SK-N-SH (cell line): ENCODE measurements around the gene RBM19. TPM values are rescaled to one million over a fixed set of nuclear protein-coding genes. Genes with fewer than 3 reads are reported as not detected.

Experiments
- CTCF ChIA-PET: fragments of 300-600, 350-600 bp; formaldehyde crosslinking; extraction: SDS; loops from one replicate; lab custom pipeline; 2021; lab: Yijun Ruan, JAX
- POLR2A ChIA-PET: fragments of 350-600 bp; sonication (Branson Sonifier 250); formaldehyde crosslinking; extraction: SDS; loops from one replicate; lab custom pipeline; 2020; ENCODE audit warnings: antibody characterized with exemption, inconsistent platforms; lab: Yijun Ruan, JAX
- DNase-seq: peaks from one replicate; pipeline ENCODE4 v3.0.0; 2012
- H2AFZ ChIP-seq: fragments of 200-600 bp; sonication (generic); 2 replicates; pipeline ENCODE4 v1.8.1; 2016; ENCODE audit warnings: antibody characterized with exemption, mild to moderate bottlenecking, low read depth
- H3F3A ChIP-seq: fragments of 200-600 bp; sonication (generic); replicated peaks from 2 replicates; pipeline ENCODE3; 2016; ENCODE audit warnings: antibody characterized with exemption, mild to moderate bottlenecking; ENCODE audit not compliant: insufficient read depth
- H3K27ac ChIP-seq, 2 experiments: fragments of 200-500 bp in 1 of 2; fragments of 200-600 bp in 1 of 2; sonication (Bioruptor generic) in 1 of 2; sonication (generic), shearing (Covaris generic) in 1 of 2; 2 replicates each; pipeline versions ENCODE4 v1.5.1 to v1.6.1; 2014 to 2016; ENCODE audit warnings: low read depth in 2 of 2, inconsistent platforms in 1 of 2, low read length in 1 of 2, mild to moderate bottlenecking in 1 of 2, mixed read lengths in 1 of 2
- H3K27me3 ChIP-seq: fragments of 200-600 bp; sonication (generic), shearing (Covaris generic); 2 replicates; pipeline ENCODE4 v1.6.1; 2016; ENCODE audit warnings: mixed run types; ENCODE audit not compliant: insufficient read depth
- H3K36me3 ChIP-seq, 2 experiments: fragments of 200-500 bp in 1 of 2; fragments of 200-600 bp in 1 of 2; sonication (Bioruptor generic) in 1 of 2; sonication (generic) in 1 of 2; replicated peaks in 1 of 2; 2 replicates each; pipeline versions ENCODE3 to v1.5.1; 2014 to 2016; ENCODE audit warnings: low read length in 1 of 2, mild to moderate bottlenecking in 1 of 2; ENCODE audit not compliant: insufficient read depth in 2 of 2, control insufficient read depth in 1 of 2
- H3K4me1 ChIP-seq, 2 experiments: fragments of 200-500 bp in 1 of 2; fragments of 200-600 bp in 1 of 2; sonication (Bioruptor generic) in 1 of 2; sonication (generic), shearing (Covaris generic) in 1 of 2; 2 replicates each; pipeline versions ENCODE4 v1.5.1 to v1.6.1; 2014 to 2016; ENCODE audit warnings: low read depth in 1 of 2, low read length in 1 of 2, mixed run types in 1 of 2; ENCODE audit not compliant: insufficient read depth in 2 of 2, control insufficient read depth in 1 of 2
- H3K4me2 ChIP-seq: fragments of 200-600 bp; sonication (generic), shearing (Covaris generic); 2 replicates; pipeline ENCODE4 v1.6.1; 2017; ENCODE audit warnings: mixed run types
- H3K4me3 ChIP-seq, 2 experiments: fragments of 200-500 bp in 1 of 2; fragments of 200-600 bp in 1 of 2; sonication (Bioruptor generic) in 1 of 2; sonication (generic), shearing (Covaris generic) in 1 of 2; 2 replicates each; pipeline versions ENCODE4 v1.5.1 to v1.8.1; 2014 to 2016; ENCODE audit warnings: low read depth in 2 of 2, inconsistent platforms in 1 of 2, low read length in 1 of 2, mild to moderate bottlenecking in 1 of 2, mixed read lengths in 1 of 2, moderate library complexity in 1 of 2
- H3K79me2 ChIP-seq: fragments of 200-600 bp; sonication (generic); 2 replicates; pipeline ENCODE4 v1.8.1; 2017; ENCODE audit warnings: mild to moderate bottlenecking; ENCODE audit not compliant: insufficient read depth
- H3K9ac ChIP-seq: fragments of 200-600 bp; sonication (generic); 2 replicates; pipeline ENCODE4 v1.6.1; 2017; ENCODE audit warnings: mixed run types
- H3K9me2 ChIP-seq: fragments of 200-600 bp; sonication (generic); 2 replicates; pipeline ENCODE4 v1.6.1; 2017; ENCODE audit warnings: mixed run types
- H3K9me3 ChIP-seq: fragments of 200-600 bp; sonication (generic); 2 replicates; pipeline ENCODE4 v1.6.1; 2017; ENCODE audit warnings: mixed run types, mild to moderate bottlenecking, moderate library complexity
- H4K20me1 ChIP-seq: fragments of 200-600 bp; sonication (generic); 2 replicates; pipeline ENCODE4 v1.6.1; 2017; ENCODE audit warnings: mild to moderate bottlenecking, mixed run types; ENCODE audit not compliant: insufficient read depth
- FOSL2 ChIP-seq: IDR thresholded peaks from 2 replicates; pipeline ENCODE4 v1.4.0; 2012; ENCODE audit warnings: low read depth, mild to moderate bottlenecking, moderate library complexity, borderline replicate concordance
- FOXJ3 ChIP-seq: sonication (generic); formaldehyde crosslinking; IDR thresholded peaks from 2 replicates; pipeline ENCODE4 v1.5.1; 2020; ENCODE audit warnings: mild to moderate bottlenecking, missing genetic modification reagents
- FOXM1 ChIP-seq: IDR thresholded peaks from 2 replicates; pipeline ENCODE4 v1.4.0; 2012; ENCODE audit warnings: low read depth, mild to moderate bottlenecking
- GABPA ChIP-seq: IDR thresholded peaks from 2 replicates; pipeline ENCODE4 v1.4.0; 2012; ENCODE audit warnings: low read depth, mild to moderate bottlenecking
- GATA2 ChIP-seq: sonication (generic); formaldehyde crosslinking; IDR thresholded peaks from 2 replicates; pipeline ENCODE4 v1.5.0; 2020; ENCODE audit warnings: mild to moderate bottlenecking, missing genetic modification reagents
- IRF3 ChIP-seq: fragments of 150-350 bp; IDR thresholded peaks from 2 replicates; pipeline ENCODE4 v1.6.1; 2016; ENCODE audit warnings: mild to moderate bottlenecking, low read depth, low read length
- JUND ChIP-seq: IDR thresholded peaks from 2 replicates; pipeline ENCODE4 v1.4.0; 2012
- MAX ChIP-seq: IDR thresholded peaks from 2 replicates; pipeline ENCODE4 v1.4.0; 2012; ENCODE audit warnings: low read depth
- MEF2A ChIP-seq: IDR thresholded peaks from 2 replicates; pipeline ENCODE4 v1.4.0; 2012; ENCODE audit warnings: low read depth, borderline replicate concordance
- NFIC ChIP-seq: IDR thresholded peaks from 2 replicates; pipeline ENCODE4 v1.4.0; 2012; ENCODE audit warnings: borderline replicate concordance
- PBX3 ChIP-seq: IDR thresholded peaks from 2 replicates; pipeline ENCODE4; 2012
- RAD21 ChIP-seq: IDR thresholded peaks from 2 replicates; pipeline ENCODE4 v1.6.1; 2012; ENCODE audit warnings: mild to moderate bottlenecking, low read length
- RCOR1 ChIP-seq: fragments of 150-350 bp; IDR thresholded peaks from 2 replicates; pipeline ENCODE4 v1.6.1; 2017; ENCODE audit warnings: antibody characterized with exemption, low read length
- REST ChIP-seq: IDR thresholded peaks from 2 replicates; pipeline ENCODE4 v1.6.1; 2012; ENCODE audit warnings: mild to moderate bottlenecking, low read depth, low read length, moderate library complexity
- RFX5 ChIP-seq: IDR thresholded peaks from 2 replicates; pipeline ENCODE4 v1.6.1; 2012; ENCODE audit warnings: mild to moderate bottlenecking, improper control_type of control experiment, low read length
- SIN3A ChIP-seq: IDR thresholded peaks from 2 replicates; pipeline ENCODE4 v1.6.1; 2012; ENCODE audit warnings: low read depth, mild to moderate bottlenecking, low read length, moderate library complexity, borderline replicate concordance
- TCF12 ChIP-seq: IDR thresholded peaks from 2 replicates; pipeline ENCODE4 v1.4.0; 2012
- TEAD4 ChIP-seq: IDR thresholded peaks from 2 replicates; pipeline ENCODE4 v1.4.0; 2012; ENCODE audit warnings: mild to moderate bottlenecking, borderline replicate concordance; ENCODE audit not compliant: insufficient read depth
- USF2 ChIP-seq: fragments of 150-350 bp; IDR thresholded peaks from 2 replicates; pipeline ENCODE4 v1.6.1; 2017; ENCODE audit warnings: antibody characterized with exemption, low read length, low read depth, borderline replicate concordance
- ZBTB33 ChIP-seq: IDR thresholded peaks from 2 replicates; pipeline ENCODE4 v1.4.0; 2012; ENCODE audit warnings: low read depth, borderline replicate concordance
- WGBS: methylation state at CpG from one replicate; pipeline ENCODE4 v1.1.6; 2017; ENCODE audit warnings: low lambda C conversion rate; 5-methylcytosine and 5-hydroxymethylcytosine counted together
- polyA plus RNA-seq, 3 experiments: library from polyadenylated mRNA; depleted of rRNA; stranded (reverse); fragments of >200 nt; gene quantifications; 2 replicates each; pipeline ENCODE4 v1.2.3, GENCODE V29; 2012

The RBM19 gene
- polyA plus RNA-seq, 1 of the 3 experiments (the other 2 are of a cell fraction) = 16.6 TPM

GRCh38 chr12:113815031-113815430 is 151.1 kb downstream of the RBM19 start:
- Histone ChIP-seq H3K27me3 (no peaks in the 10 kb centered on the region), H3K9me2 (no peaks in the 10 kb centered on the region), H3K4me2 (no peak overlapping the region), H3K79me2 (no peaks in the 10 kb centered on the region)
- DNase-seq = no peak
- 93% methylated on average over 4 of the region's 5 CpGs for WGBS
- TF ChIP-seq FOXJ3 (CRISPR knock-in tag) (no peak), RCOR1 (no peak), GABPA (no peak), RFX5 (no peak), FOXM1 (no peak), NFIC (no peak), USF2 (no peak), RAD21 (no peak)
- TF ChIP-seq, all 33 proteins: peak for 0
- CTCF ChIA-PET = interaction anchor here (1.5 kb wide), 1 partner anchor 41 kb away, joined by 3 read pairs; no protein-coding TSS in a partner anchor
- H3K4me3 ChIP-seq = no peak overlapping the region
- H3K9ac ChIP-seq = no peak overlapping the region
- no peaks in the 10 kb centered on the region for H3F3A ChIP-seq
- H3K27ac ChIP-seq = no peak overlapping the region
- no peaks in the 10 kb centered on the region for H4K20me1 ChIP-seq
- POLR2A ChIA-PET = no interaction called here
- H3K4me1 ChIP-seq = no peaks in the 10 kb centered on the region; a peak in 1 of 4 replicates
- no peaks in the 10 kb centered on the region for H3K9me3 ChIP-seq
- H3K36me3 ChIP-seq = no peaks in the 10 kb centered on the region
- H2AFZ ChIP-seq = no peak overlapping the region

- Histone ChIP-seq H3K9ac (no peak overlapping the region), H2AFZ (no peak overlapping the region), H3K4me2 (no peak overlapping the region), H4K20me1 (no peaks in the 10 kb centered on the region), H3K27me3 (no peaks in the 10 kb centered on the region), H3K4me1 (no peaks in the 10 kb centered on the region; a peak in 1 of 4 replicates), H3K27ac (no peak overlapping the region), H3K9me3 (no peaks in the 10 kb centered on the region), H3K4me3 (no peak overlapping the region), H3K79me2 (no peaks in the 10 kb centered on the region), H3K36me3 (no peaks in the 10 kb centered on the region), H3F3A (no peaks in the 10 kb centered on the region), H3K9me2 (no peaks in the 10 kb centered on the region)
- DNase-seq = no peak
- WGBS = 81% methylated on average over 6 of the region's 6 CpGs
- ChIA-PET CTCF (interaction anchor here (0.6 to 0.9 kb wide), 2 partner anchors 20 to 23 kb away, joined by 3 read pairs; no protein-coding TSS in a partner anchor), POLR2A (no interaction called here)
- TF ChIP-seq REST (no peak), MAX (no peak), RCOR1 (no peak), TEAD4 (no peak), FOXM1 (no peak), TCF12 (no peak), MEF2A (no peak), JUND (no peak), FOSL2 (no peak), RFX5 (no peak), ZBTB33 (no peak), SIN3A (no peak), PBX3 (no peak), IRF3 (no peak), GATA2 (CRISPR knock-in tag) (no peak), FOXJ3 (CRISPR knock-in tag) (no peak)
These were observed 152.9 kb downstream of the RBM19 start for GRCh38 chr12:113813229-113813541.
